HG03571 (cell line): ENCODE results near the gene IL16.

ENCODE experiments used
- ATAC-seq: cut with Tn5 transposase; IDR thresholded peaks from one replicate; pipeline ENCODE4 v1.9.1; 2021; ENCODE audit not compliant: unreplicated experiment

Gene IL16

DNA sequence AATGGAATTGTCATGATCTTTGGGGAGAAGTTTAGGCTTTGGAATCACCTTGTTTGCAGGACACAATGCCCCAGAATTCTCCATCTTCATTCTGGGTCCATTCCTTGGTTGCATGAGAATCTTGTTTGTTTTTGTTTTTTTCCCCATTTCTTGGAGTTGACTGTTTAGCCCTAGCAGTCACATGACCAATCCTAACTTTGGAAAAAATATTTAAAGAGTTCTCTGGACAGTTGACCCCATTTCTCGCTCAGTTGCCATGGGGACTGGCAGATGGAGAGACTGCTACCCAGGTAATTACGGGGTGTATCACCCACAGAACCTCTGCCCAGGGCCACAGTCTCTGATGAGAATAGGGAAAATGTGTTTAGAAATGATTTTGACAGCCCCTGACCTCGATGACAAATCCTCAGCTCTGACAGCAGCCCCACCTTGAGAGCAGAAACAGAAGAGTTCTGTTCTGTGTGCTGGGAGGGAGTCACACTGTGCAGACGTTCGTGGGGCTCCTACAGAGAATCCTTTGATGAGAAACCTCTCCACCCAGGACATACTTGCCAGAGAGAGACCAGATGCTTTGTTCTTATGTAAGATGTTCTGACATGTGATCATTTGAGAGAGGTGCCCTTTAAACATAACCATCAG, 57.7 kb downstream of the IL16 start:
- no peak for ATAC-seq

DNA sequence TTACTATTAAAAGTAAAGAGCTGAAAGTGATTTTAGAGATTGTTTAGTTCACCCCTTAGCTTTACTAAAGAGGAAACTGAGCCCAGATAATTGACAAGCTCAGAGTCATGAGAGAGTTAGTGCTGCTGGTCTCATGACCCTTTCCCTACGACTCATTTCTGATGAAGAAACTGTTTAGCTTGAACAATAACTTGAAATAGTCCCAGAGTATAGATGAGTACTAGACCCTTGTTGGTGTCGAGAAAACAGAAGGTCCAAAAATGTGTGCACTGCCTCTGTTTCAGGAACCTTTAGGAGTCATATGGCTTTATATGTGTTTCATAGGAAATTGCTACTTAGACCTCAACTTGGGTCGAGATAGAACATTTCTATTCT, 58.2 kb downstream of the IL16 start:
- no peak for ATAC-seq

GRCh38 chr15:81255315-81255957, 58.8 kb downstream of the IL16 start:
- ATAC-seq, result no peak

GRCh38 chr15:81255958-81256320, 59.3 kb downstream of the IL16 start:
- ATAC-seq, result no peak

DNA sequence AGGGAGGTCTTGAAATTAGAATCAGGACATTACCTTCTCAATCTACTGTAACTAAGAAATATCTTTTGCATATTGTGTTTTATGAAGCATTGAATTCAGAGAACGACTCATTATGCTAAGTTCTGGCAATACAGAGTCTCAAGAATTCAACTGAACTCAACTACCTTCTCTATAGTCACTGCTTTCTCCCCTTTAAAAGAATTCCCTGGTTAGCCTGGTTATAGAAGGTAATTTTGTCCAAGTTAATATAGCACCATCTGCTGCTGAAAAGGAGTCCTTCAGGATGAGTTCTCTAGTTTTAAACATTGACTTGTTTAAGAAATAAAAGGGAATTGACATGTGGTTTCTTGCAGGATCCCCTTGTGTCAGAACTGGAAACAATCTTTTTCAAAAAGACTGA, 60.2 kb downstream of the IL16 start:
- ATAC-seq, result no peak

GRCh38 chr15:81257435-81257834, 60.8 kb downstream of the IL16 start:
- ATAC-seq, result no peak

DNA sequence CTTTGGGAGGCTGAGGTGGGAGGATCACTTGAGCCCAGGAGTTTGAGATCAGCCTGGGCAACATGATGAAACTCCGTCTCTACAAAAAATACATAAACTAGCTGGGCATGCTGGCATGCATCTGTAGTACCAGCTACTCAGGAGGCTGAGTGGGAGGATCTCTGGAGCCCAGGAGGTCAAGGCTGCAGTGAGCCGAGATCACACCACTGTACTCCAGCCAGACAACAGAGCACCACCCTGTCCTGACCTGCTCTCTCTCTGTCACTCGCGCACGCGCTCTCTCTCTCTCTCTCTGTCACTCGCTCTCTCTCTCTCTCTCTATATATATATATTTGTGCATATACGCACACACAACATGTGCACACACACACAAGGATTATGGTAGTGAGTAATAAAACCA, 61.8 kb downstream of the IL16 start:
- ATAC-seq, result no peak

DNA sequence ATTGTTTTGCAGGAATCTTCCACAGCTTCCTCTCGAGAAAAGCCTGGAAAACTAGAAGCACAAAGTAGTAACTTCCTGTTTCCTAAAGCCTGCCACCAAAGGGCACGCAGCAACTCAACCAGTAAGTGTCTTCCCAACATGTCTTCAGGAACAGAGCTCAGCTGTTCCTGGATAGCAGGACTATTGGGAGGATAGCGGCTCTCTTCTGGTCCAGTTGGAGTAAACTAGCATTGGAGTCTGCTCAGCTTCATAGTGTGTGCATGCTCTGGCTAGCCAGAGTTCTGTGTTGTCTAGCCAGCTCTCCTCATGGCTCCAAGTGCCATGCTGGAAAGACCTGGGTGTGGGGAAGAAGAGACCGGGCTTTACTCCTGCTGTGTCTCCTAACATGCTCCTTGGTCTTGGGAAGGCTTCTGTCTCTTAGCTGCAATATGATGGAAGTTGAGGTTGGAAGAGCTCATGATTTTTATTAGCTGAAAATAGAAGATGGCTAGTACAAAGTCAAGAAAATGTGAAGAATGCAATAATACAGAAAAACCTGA, 63.1 kb downstream of the IL16 start:
- ATAC-seq, result no peak

- ATAC-seq, result no peak
These were observed 64.6 kb downstream of the IL16 start for GRCh38 chr15:81261172-81261811.

DNA sequence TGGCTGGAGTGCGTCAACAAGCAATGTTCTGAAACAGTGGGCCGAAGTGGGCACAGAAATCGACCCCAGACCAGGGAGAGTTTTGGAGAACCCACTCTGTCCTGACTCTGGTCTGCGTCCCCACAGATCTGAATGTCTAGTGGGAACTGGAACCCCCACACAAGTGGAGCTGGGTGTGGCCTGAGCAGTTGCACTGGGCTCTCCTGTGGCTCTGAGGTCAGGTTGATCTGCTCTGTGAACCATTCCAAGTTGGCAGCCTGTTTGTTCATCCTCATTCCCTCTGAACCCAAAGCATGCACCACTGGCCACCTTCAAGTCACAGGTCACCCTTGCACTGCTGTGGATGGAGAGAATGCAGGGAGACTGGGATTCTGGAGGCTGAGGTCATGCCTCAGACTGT, 66.8 kb downstream of the IL16 start:
- ATAC-seq, result no peak

GRCh38 chr15:81264072-81264857, 67.6 kb downstream of the IL16 start:
- no peak for ATAC-seq

DNA sequence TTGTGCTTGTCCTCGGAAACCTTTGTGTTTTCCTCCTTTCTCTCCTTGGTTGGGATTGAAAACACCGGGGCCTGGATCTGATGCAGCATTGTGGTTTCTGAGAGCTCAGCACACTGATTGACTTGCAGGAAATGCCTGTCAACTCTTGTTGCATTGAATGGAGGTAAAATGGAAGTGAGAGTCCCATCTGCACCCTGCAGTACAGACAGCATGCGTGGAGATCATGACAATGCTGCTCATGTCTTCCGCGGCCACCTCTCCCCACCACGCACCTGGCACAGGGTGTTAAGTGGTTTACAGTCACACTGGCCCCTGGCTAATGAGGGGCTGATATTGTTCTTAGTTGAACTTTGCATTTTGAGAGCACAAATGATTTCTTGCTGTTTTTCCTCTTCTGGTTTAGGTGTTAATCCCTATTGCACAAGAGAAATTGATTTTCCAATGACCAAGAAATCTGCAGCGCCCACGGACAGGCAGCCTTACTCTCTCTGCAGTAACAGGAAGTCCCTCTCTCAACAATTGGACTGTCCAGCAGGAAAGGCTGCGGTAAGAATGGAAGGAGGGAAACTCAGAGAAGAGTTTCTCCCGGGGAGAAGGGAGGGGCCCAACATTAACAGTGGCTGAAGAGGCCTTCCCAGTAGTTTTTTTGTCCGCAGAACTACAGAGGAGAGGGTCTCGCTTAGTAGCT, 68.7 kb downstream of the IL16 start:
- ATAC-seq, result no peak

GRCh38 chr15:81265944-81266775, 69.5 kb downstream of the IL16 start:
- peak; percentile 85 for ATAC-seq

DNA sequence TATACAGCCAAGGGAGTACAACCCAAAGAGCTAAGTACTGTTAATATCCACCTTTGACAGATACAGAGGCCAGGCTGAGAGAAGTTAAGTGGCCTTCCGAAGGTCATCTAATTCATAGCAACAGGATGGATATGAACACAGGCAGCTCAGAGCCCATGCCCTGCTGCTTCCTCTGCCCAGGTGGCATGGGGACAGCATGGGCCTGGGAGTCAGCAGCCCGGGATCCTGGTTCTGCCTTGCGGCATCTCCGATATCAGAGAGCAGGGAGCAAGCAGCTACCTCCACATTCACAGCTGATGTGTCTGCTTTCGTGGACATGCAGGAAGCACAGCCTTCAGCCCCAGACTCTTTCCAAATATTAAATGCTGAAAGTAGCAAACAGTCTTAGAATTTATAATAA, 71.7 kb downstream of the IL16 start:
- no peak for ATAC-seq

DNA sequence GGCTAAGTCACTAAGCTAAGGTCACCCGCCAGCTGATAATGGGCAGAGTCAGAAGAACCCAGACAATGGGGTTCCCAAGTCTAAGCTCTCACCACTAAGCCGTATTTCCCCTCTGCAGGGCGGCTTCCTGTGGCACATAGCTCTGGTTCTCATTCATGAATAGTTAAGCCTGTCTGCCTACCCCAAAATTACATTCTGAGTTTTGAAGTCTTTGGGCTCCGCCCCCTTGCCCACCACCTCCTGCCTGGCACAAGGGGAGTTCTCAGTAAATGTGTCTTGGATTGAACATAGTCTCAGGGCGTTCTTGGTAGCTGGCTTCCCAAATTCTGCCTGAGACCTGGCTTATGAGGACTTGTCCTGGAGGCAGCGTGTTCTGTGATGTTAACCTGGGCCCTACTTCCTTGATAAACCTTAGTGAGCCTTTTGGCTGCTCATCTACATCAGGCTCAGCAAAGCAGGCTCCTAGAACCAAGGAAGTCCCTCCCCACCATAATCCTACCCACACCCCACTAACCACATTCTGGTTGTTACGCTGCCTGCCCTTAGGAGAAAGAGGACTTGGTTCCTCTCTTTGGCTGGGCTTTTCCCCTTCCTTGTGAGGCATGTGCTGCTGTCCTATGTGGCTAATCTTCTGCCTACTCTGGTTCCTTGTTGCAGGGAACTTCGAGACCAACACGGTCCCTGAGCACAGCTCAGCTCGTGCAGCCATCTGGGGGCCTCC, 72.4 kb downstream of the IL16 start:
- no peak for ATAC-seq

- ATAC-seq, result no peak
These were observed 73.5 kb downstream of the IL16 start for GRCh38 chr15:81270188-81270587.

DNA sequence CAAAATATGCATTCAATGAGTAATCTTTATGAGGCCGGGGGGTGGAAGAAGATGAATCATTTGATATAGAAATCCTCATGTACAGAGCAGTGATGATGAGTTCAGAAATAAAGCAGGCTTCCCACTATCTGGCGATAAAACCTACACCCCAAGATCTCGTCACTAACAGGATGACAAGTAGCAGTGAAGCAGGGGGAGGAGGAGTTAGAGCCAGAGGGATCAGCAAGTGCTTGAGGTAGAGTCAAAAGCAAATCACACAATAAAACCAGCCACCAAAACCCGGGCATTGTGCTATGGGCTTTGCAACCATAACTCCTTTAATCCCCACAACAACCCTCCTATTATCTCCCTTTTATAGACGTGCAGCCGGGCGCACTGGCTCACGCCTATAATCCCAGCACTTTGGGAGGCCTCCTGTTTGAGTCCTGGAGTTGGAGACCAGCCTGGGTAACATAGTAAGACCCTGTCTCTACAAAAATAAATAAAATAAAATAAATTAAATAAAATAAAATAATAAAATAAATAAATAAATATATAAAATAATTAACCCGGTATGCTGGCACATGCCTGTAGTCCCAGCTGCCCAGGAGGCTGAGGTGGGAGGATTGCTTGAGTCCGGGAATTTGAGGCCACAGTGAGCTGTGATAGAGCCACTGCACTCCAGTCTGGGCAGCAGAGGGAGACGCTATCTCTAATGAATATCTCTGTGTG, 74.3 kb downstream of the IL16 start:
- ATAC-seq, result no peak

GRCh38 chr15:81271761-81272644, 75.3 kb downstream of the IL16 start:
- ATAC-seq, result no peak
